AG04450 (cell line): ENCODE results near the gene ANGEL2. TPM values are rescaled to one million over a fixed set of nuclear protein-coding genes. Genes with fewer than 3 reads are reported as not detected.

Experiments
- CTCF ChIA-PET: fragments of 300-600, 350-600 bp; formaldehyde crosslinking; extraction: SDS; loops from one replicate; lab custom pipeline; 2022; ENCODE audit warnings: antibody characterized with exemption, inconsistent platforms; lab: Charles Lee
- POLR2A ChIA-PET: fragments of 350-600 bp; formaldehyde crosslinking; extraction: SDS; loops from one replicate; lab custom pipeline; 2021; ENCODE audit warnings: antibody characterized with exemption, inconsistent platforms; lab: Yijun Ruan, JAX
- DNase-seq: peaks from one replicate; pipeline ENCODE4 v3.0.0-alpha.2; 2011; ENCODE audit warnings: low read depth, low spot score
- H3K27ac ChIP-seq: one replicate; pipeline ENCODE4 v1.5.1; 2012; ENCODE audit warnings: low read depth, low read length, control low read depth
- H3K27me3 ChIP-seq: one replicate; pipeline ENCODE4 v1.6.0; 2012; ENCODE audit warnings: low read length; ENCODE audit not compliant: control insufficient read depth, insufficient read depth
- H3K4me3 ChIP-seq: 2 replicates; pipeline ENCODE4 v1.5.1; 2011; ENCODE audit warnings: mild to moderate bottlenecking, low read depth, low read length, control low read depth
- H3K9me3 ChIP-seq: 2 replicates; pipeline ENCODE4 v1.5.1; 2012; ENCODE audit warnings: low read length; ENCODE audit not compliant: control insufficient read depth, insufficient read depth
- polyA plus RNA-seq: library from polyadenylated mRNA; depleted of rRNA; stranded (reverse); fragments of >200 nt; gene quantifications from 2 replicates; pipeline ENCODE4 v1.2.3, GENCODE V29; 2011
- TF ChIP-seq, protein P1 (sequence below): IDR thresholded peaks from 2 replicates; pipeline ENCODE4 v1.5.1; 2011; ENCODE audit warnings: low read depth, low read length, control low read depth, inconsistent platforms

Gene ANGEL2
- polyA plus RNA-seq, 1 experiment = 30.6 TPM

GRCh38 chr1:212955961-212956620 is 59.6 kb downstream of the ANGEL2 start:
- TF ChIP-seq, protein P1, sequence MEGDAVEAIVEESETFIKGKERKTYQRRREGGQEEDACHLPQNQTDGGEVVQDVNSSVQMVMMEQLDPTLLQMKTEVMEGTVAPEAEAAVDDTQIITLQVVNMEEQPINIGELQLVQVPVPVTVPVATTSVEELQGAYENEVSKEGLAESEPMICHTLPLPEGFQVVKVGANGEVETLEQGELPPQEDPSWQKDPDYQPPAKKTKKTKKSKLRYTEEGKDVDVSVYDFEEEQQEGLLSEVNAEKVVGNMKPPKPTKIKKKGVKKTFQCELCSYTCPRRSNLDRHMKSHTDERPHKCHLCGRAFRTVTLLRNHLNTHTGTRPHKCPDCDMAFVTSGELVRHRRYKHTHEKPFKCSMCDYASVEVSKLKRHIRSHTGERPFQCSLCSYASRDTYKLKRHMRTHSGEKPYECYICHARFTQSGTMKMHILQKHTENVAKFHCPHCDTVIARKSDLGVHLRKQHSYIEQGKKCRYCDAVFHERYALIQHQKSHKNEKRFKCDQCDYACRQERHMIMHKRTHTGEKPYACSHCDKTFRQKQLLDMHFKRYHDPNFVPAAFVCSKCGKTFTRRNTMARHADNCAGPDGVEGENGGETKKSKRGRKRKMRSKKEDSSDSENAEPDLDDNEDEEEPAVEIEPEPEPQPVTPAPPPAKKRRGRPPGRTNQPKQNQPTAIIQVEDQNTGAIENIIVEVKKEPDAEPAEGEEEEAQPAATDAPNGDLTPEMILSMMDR = no peak
- H3K27ac ChIP-seq = no peak overlapping the region
- peaks cover 2% of the 10 kb centered on the region for H3K27me3 ChIP-seq
- DNase-seq = no peak
- CTCF ChIA-PET = no interaction called here
- POLR2A ChIA-PET = no interaction called here
- H3K9me3 ChIP-seq = no peaks in the 10 kb centered on the region; the same call in 1 of the 2 replicates
- no peak overlapping the region for H3K4me3 ChIP-seq

- Histone ChIP-seq H3K9me3 (no peaks in the 10 kb centered on the region; the same call in 1 of the 2 replicates), H3K27ac (no peak overlapping the region), H3K4me3 (no peak overlapping the region), H3K27me3 (peaks cover 2% of the 10 kb centered on the region)
- TF ChIP-seq, protein P1 = no peak
- ChIA-PET CTCF (no interaction called here), POLR2A (no interaction called here)
- DNase-seq = no peak
These were observed 60.6 kb downstream of the ANGEL2 start for GRCh38 chr1:212955098-212955497.

- Histone ChIP-seq H3K4me3 (no peak overlapping the region), H3K27me3 (peaks cover 2% of the 10 kb centered on the region), H3K9me3 (no peaks in the 10 kb centered on the region; the same call in 1 of the 2 replicates), H3K27ac (no peak overlapping the region)
- DNase-seq = no peak
- CTCF ChIA-PET = interaction anchor here (0.9 to 1.2 kb wide), 2 partner anchors 13 to 41 kb away, joined by 4 read pairs; no protein-coding TSS in a partner anchor
- POLR2A ChIA-PET = no interaction called here
- TF ChIP-seq, protein P1 = no peak
These were observed 61.2 kb downstream of the ANGEL2 start for GRCh38 chr1:212954514-212954913.

GRCh38 chr1:212953321-212953720 is 62.3 kb downstream of the ANGEL2 start:
- TF ChIP-seq, protein P1 = no peak

GRCh38 chr1:212952641-212952976 is 63.1 kb downstream of the ANGEL2 start:
- Histone ChIP-seq H3K4me3 (peak overlapping the region; percentile 20; the same call in 1 of the 2 replicates), H3K27me3 (peaks cover 5% of the 10 kb centered on the region), H3K9me3 (no peaks in the 10 kb centered on the region; the same call in 1 of the 2 replicates), H3K27ac (no peak overlapping the region)
- ChIA-PET POLR2A (no interaction called here), CTCF (interaction anchor here (0.8 to 1.1 kb wide), 2 partner anchors 16 to 287 kb away, joined by 3 to 4 read pairs; no protein-coding TSS in a partner anchor)
- DNase-seq = no peak
- TF ChIP-seq, protein P1 = no peak

More at GRCh38 chr1:212953321-212953720, 62.3 kb downstream of the ANGEL2 start:
- Histone ChIP-seq H3K27me3 (peaks cover 5% of the 10 kb centered on the region), H3K9me3 (no peaks in the 10 kb centered on the region; the same call in 1 of the 2 replicates), H3K4me3 (no peak overlapping the region), H3K27ac (no peak overlapping the region)
- CTCF ChIA-PET = interaction anchor here (1.1 kb wide), 1 partner anchor 15 kb away, joined by 4 read pairs; no protein-coding TSS in a partner anchor
- DNase-seq = no peak
- POLR2A ChIA-PET = no interaction called here
